ENCODE data around the gene FAM98C.

FAM98C gene

DNA sequence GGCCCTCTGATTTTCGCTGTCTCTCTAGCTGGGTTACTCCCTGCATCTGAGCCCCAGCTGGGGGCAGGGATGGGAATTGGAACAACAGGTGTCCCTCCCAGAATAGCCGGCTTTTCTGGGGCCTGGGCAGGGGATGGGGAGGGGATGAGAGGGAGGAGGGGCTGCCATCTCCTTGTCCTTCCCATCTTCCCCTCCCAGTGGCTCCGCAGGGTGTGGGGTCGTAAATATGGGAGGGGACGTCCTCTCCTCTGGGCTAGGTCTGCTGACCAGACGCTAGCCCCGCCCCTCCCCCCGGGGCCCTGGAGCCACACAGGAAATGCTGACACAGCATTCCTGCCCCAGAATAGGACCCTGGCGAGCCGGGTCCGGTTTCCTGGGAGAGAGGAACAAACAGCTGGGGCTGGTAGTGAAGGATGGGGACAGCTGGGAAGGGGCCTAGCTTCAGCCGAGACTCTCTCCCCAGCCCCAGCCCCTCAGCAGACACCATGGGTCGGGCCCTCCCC, 31.7 kb downstream of the FAM98C start:
- no peak overlapping the region for H3K4me3 ChIP-seq (ENCODE audit: low read depth, low read length)
- no peaks in the 10 kb centered on the region for H3K36me3 ChIP-seq (ENCODE audit: control insufficient read depth in 1 of 2, insufficient read depth in 2 of 2, low read length in 2 of 2)
- H3K27me3 ChIP-seq (ENCODE audit: insufficient read depth, low read length), result no peaks in the 10 kb centered on the region
- H3K23ac ChIP-seq (ENCODE audit: low read length), result no peak overlapping the region
- no peak overlapping the region for H2AK5ac ChIP-seq (ENCODE audit: low read length)
- no peaks in the 10 kb centered on the region for H3K9me3 ChIP-seq (ENCODE audit: insufficient read depth, low read depth, low read length)
- H3K14ac ChIP-seq (ENCODE audit: low read length), result no peak overlapping the region
- no peak overlapping the region for H3K27ac ChIP-seq (ENCODE audit: low read depth, low read length)
- no peaks in the 10 kb centered on the region for H3K79me1 ChIP-seq (ENCODE audit: low read length)
- peaks cover 4 to 10% of the 10 kb centered on the region in 2 experiments for H3K4me1 ChIP-seq (ENCODE audit: control insufficient read depth in 1 of 2, insufficient read depth in 2 of 2, low read length in 2 of 2)
- no peak overlapping the region for H2BK12ac ChIP-seq (ENCODE audit: low read length)
- H3K4ac ChIP-seq (ENCODE audit: low read depth, low read length), result no peak overlapping the region
- H2BK120ac ChIP-seq (ENCODE audit: insufficient read depth, low read length, poor library complexity), result no peak overlapping the region
- H2BK5ac ChIP-seq (ENCODE audit: low read depth, low read length, poor library complexity), result no peak overlapping the region
- H4K8ac ChIP-seq (ENCODE audit: low read depth, low read length), result no peak overlapping the region
- H2AFZ ChIP-seq (ENCODE audit: insufficient read depth, low read length, poor library complexity), result no peak overlapping the region
- no peak overlapping the region for H3K4me2 ChIP-seq (ENCODE audit: low read length)
- DNase-seq, result no peak
- no peak overlapping the region for H4K91ac ChIP-seq (ENCODE audit: low read depth, low read length)
- no CpG with 5 or more reads among the region's 13 CpGs for WGBS (ENCODE audit: extremely low coverage, insufficient coverage, insufficient read length)
- H3K9ac ChIP-seq (ENCODE audit: low read length), result no peak overlapping the region
- no peaks in the 10 kb centered on the region for H3K79me2 ChIP-seq (ENCODE audit: control insufficient read depth, insufficient read depth, low read length, poor library complexity)
- no peak overlapping the region for H4K12ac ChIP-seq (ENCODE audit: low read depth, low read length)
- no peak overlapping the region for H3K18ac ChIP-seq (ENCODE audit: low read length)

- Histone ChIP-seq H2BK5ac (ENCODE audit: low read depth, low read length, poor library complexity) (no peak overlapping the region), H2BK120ac (ENCODE audit: insufficient read depth, low read length, poor library complexity) (no peak overlapping the region), H3K27me3 (ENCODE audit: insufficient read depth, low read length) (no peaks in the 10 kb centered on the region), H2AFZ (ENCODE audit: insufficient read depth, low read length, poor library complexity) (no peak overlapping the region), H3K79me2 (ENCODE audit: control insufficient read depth, insufficient read depth, low read length, poor library complexity) (no peaks in the 10 kb centered on the region), H3K4me2 (ENCODE audit: low read length) (no peak overlapping the region), H3K4me1 (ENCODE audit: control insufficient read depth in 1 of 2, insufficient read depth in 2 of 2, low read length in 2 of 2) (peaks cover 4 to 10% of the 10 kb centered on the region in 2 experiments), H4K91ac (ENCODE audit: low read depth, low read length) (no peak overlapping the region), H2BK12ac (ENCODE audit: low read length) (no peak overlapping the region), H4K8ac (ENCODE audit: low read depth, low read length) (no peak overlapping the region), H3K27ac (ENCODE audit: low read depth, low read length) (no peak overlapping the region), H3K4ac (ENCODE audit: low read depth, low read length) (no peak overlapping the region), H3K9ac (ENCODE audit: low read length) (no peak overlapping the region), H3K23ac (ENCODE audit: low read length) (no peak overlapping the region), H3K79me1 (ENCODE audit: low read length) (no peaks in the 10 kb centered on the region), H3K9me3 (ENCODE audit: insufficient read depth, low read depth, low read length) (no peaks in the 10 kb centered on the region), H3K4me3 (ENCODE audit: low read depth, low read length) (no peak overlapping the region), H3K14ac (ENCODE audit: low read length) (no peak overlapping the region), H2AK5ac (ENCODE audit: low read length) (no peak overlapping the region), H4K12ac (ENCODE audit: low read depth, low read length) (no peak overlapping the region), H3K36me3 (ENCODE audit: control insufficient read depth in 1 of 2, insufficient read depth in 2 of 2, low read length in 2 of 2) (no peaks in the 10 kb centered on the region), H3K18ac (ENCODE audit: low read length) (no peak overlapping the region)
- WGBS (ENCODE audit: extremely low coverage, insufficient coverage, insufficient read length), result no CpG with 5 or more reads among the region's 6 CpGs
- no peak for DNase-seq
Measured at GRCh38 chr19:38437295-38437694, 34.4 kb downstream of the FAM98C start.

DNA sequence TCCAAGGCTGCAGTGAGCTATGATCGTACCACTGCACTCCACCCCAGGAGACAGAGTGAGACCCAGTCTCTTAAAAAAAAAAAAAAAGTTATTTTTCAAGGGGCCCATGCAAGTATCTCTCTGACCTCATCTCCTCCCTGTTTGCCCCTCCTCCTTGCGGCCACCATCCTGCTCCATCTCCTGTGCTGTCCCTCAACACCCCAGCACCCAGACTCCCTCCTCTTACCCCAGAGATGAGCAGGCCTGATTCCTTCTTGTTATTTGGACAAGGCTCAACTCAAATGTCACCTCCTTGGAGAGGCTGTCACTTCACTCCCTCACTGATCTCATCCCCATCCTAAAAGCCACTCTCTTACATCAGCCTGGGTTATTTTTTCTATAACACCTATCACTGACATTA, 35.0 kb downstream of the FAM98C start:
- H2BK5ac ChIP-seq (ENCODE audit: low read depth, low read length, poor library complexity), result no peak overlapping the region
- H3K18ac ChIP-seq (ENCODE audit: low read length), result no peak overlapping the region
- no peaks in the 10 kb centered on the region for H3K79me1 ChIP-seq (ENCODE audit: low read length)
- DNase-seq, result no peak
- no peak overlapping the region for H3K23ac ChIP-seq (ENCODE audit: low read length)
- H3K9ac ChIP-seq (ENCODE audit: low read length), result no peak overlapping the region
- no peak overlapping the region for H4K91ac ChIP-seq (ENCODE audit: low read depth, low read length)
- H3K4me2 ChIP-seq (ENCODE audit: low read length), result no peak overlapping the region
- H3K14ac ChIP-seq (ENCODE audit: low read length), result no peak overlapping the region
- peaks cover 4 to 10% of the 10 kb centered on the region in 2 experiments for H3K4me1 ChIP-seq (ENCODE audit: control insufficient read depth in 1 of 2, insufficient read depth in 2 of 2, low read length in 2 of 2)
- no peak overlapping the region for H3K4me3 ChIP-seq (ENCODE audit: low read depth, low read length)
- H3K4ac ChIP-seq (ENCODE audit: low read depth, low read length), result no peak overlapping the region
- no peaks in the 10 kb centered on the region for H3K27me3 ChIP-seq (ENCODE audit: insufficient read depth, low read length)
- H2BK120ac ChIP-seq (ENCODE audit: insufficient read depth, low read length, poor library complexity), result no peak overlapping the region
- no peaks in the 10 kb centered on the region for H3K9me3 ChIP-seq (ENCODE audit: insufficient read depth, low read depth, low read length)
- H2AK5ac ChIP-seq (ENCODE audit: low read length), result no peak overlapping the region
- no peaks in the 10 kb centered on the region for H3K79me2 ChIP-seq (ENCODE audit: control insufficient read depth, insufficient read depth, low read length, poor library complexity)
- no peak overlapping the region for H3K27ac ChIP-seq (ENCODE audit: low read depth, low read length)
- no peak overlapping the region for H4K12ac ChIP-seq (ENCODE audit: low read depth, low read length)
- H2AFZ ChIP-seq (ENCODE audit: insufficient read depth, low read length, poor library complexity), result no peak overlapping the region
- H4K8ac ChIP-seq (ENCODE audit: low read depth, low read length), result no peak overlapping the region
- no peaks in the 10 kb centered on the region for H3K36me3 ChIP-seq (ENCODE audit: control insufficient read depth in 1 of 2, insufficient read depth in 2 of 2, low read length in 2 of 2)
- WGBS (ENCODE audit: extremely low coverage, insufficient coverage, insufficient read length), result no CpG with 5 or more reads among the region's 2 CpGs
- no peak overlapping the region for H2BK12ac ChIP-seq (ENCODE audit: low read length)

- no peak overlapping the region for H2BK120ac ChIP-seq (ENCODE audit: insufficient read depth, low read length, poor library complexity)
- no peak overlapping the region for H2AFZ ChIP-seq (ENCODE audit: insufficient read depth, low read length, poor library complexity)
- H3K9ac ChIP-seq (ENCODE audit: low read length), result no peak overlapping the region
- no peak overlapping the region for H4K8ac ChIP-seq (ENCODE audit: low read depth, low read length)
- no peak overlapping the region for H2BK5ac ChIP-seq (ENCODE audit: low read depth, low read length, poor library complexity)
- no peak overlapping the region for H4K12ac ChIP-seq (ENCODE audit: low read depth, low read length)
- peaks cover 2% of the 10 kb centered on the region for H3K9me3 ChIP-seq (ENCODE audit: insufficient read depth, low read depth, low read length)
- H2AK5ac ChIP-seq (ENCODE audit: low read length), result no peak overlapping the region
- H3K4me2 ChIP-seq (ENCODE audit: low read length), result no peak overlapping the region
- H3K4me3 ChIP-seq (ENCODE audit: low read depth, low read length), result no peak overlapping the region
- WGBS (ENCODE audit: extremely low coverage, insufficient coverage, insufficient read length), result no CpG with 5 or more reads among the region's 14 CpGs
- no peaks in the 10 kb centered on the region for H3K36me3 ChIP-seq (ENCODE audit: control insufficient read depth in 1 of 2, insufficient read depth in 2 of 2, low read length in 2 of 2)
- no peak overlapping the region for H3K4ac ChIP-seq (ENCODE audit: low read depth, low read length)
- no peak overlapping the region for H3K23ac ChIP-seq (ENCODE audit: low read length)
- H3K27ac ChIP-seq (ENCODE audit: low read depth, low read length), result no peak overlapping the region
- no peak overlapping the region for H4K91ac ChIP-seq (ENCODE audit: low read depth, low read length)
- DNase-seq, result no peak
- H3K18ac ChIP-seq (ENCODE audit: low read length), result no peak overlapping the region
- H3K4me1 ChIP-seq (ENCODE audit: control insufficient read depth in 1 of 2, insufficient read depth in 2 of 2, low read length in 2 of 2), result no peaks in the 10 kb centered on the region
- H2BK12ac ChIP-seq (ENCODE audit: low read length), result no peak overlapping the region
- H3K79me1 ChIP-seq (ENCODE audit: low read length), result no peaks in the 10 kb centered on the region
- no peak overlapping the region for H3K14ac ChIP-seq (ENCODE audit: low read length)
- no peaks in the 10 kb centered on the region for H3K79me2 ChIP-seq (ENCODE audit: control insufficient read depth, insufficient read depth, low read length, poor library complexity)
- H3K27me3 ChIP-seq (ENCODE audit: insufficient read depth, low read length), result no peaks in the 10 kb centered on the region
Measured at GRCh38 chr19:38440592-38440991, 37.7 kb downstream of the FAM98C start.

All from trophoblast cell (in vitro differentiated cells and primary cell).